ENCODE results near the gene KIF5A. TPM values are rescaled to one million over a fixed set of nuclear protein-coding genes. Genes with fewer than 3 reads are reported as not detected.

KIF5A gene
- total and polyA plus RNA-seq, 4 donors, result 0.05 to 0.34 (median 0.14) TPM

DNA sequence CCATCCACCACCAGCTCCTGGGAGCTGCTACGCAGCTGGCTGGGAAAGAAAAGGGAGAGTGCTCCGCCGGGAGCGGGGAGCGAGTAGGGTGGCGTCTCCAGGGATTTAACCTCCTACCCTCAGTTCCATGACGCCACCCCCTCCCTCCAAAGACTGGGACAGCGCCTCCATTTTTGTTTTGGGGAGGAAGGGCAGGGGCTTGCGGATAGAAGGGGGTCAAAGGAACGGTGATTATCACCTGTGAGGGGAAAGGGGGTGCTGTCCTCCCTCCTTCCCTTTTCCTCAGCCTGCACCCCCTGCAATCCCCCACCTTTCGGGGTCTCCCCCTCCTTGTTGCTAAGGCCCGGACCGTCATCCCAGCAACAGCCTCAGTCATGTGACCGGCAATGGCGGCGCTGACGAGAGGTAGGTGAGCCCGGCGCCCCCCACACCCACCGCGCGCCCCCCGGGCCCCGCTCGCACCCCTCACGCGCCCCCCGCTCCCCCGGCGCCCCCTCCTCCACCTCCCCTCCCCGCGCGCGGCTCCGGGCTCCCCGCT is 54.7 kb downstream of the KIF5A start, which contains the start of gene DTX3:
Gene DTX3 (plus strand): TSS at position 371 of the 538 bp plus-strand sequence. CDS start 1,694 bp downstream, outside the sequence.
- peak within 1 kb of the TSS; percentile 63 to 82 for H3K9ac ChIP-seq (ENCODE audit: insufficient read depth in 1 of 2, low read length in 2 of 2)
- H3K4me3 ChIP-seq, result peak within 1 kb of the TSS; percentile 52
- TF ChIP-seq, protein P1, sequence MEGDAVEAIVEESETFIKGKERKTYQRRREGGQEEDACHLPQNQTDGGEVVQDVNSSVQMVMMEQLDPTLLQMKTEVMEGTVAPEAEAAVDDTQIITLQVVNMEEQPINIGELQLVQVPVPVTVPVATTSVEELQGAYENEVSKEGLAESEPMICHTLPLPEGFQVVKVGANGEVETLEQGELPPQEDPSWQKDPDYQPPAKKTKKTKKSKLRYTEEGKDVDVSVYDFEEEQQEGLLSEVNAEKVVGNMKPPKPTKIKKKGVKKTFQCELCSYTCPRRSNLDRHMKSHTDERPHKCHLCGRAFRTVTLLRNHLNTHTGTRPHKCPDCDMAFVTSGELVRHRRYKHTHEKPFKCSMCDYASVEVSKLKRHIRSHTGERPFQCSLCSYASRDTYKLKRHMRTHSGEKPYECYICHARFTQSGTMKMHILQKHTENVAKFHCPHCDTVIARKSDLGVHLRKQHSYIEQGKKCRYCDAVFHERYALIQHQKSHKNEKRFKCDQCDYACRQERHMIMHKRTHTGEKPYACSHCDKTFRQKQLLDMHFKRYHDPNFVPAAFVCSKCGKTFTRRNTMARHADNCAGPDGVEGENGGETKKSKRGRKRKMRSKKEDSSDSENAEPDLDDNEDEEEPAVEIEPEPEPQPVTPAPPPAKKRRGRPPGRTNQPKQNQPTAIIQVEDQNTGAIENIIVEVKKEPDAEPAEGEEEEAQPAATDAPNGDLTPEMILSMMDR (IDR thresholded peaks at IDR 0.05; ENCODE audit: control extremely low read depth, extremely low read depth), result no peak
- ATAC-seq (ENCODE audit: insufficient read depth, low FRiP score) (peak; percentile 42), DNase-seq (peak; percentile 56 to 63 (median 62))
- WGBS, 2 donors, result 3% methylated on average over 22 to 36 of the region's 36 CpGs
- H3K27me3 ChIP-seq (ENCODE audit: control insufficient read depth in 3 of 3, insufficient read depth in 3 of 3, low read length in 2 of 3), result no peaks in the 10 kb centered on the region
- peaks cover 5 to 30% (median 7%) of the 10 kb centered on the region in 5 donors for H3K4me1 ChIP-seq (ENCODE audit: control insufficient read depth in 5 of 5, insufficient read depth in 5 of 5, low read length in 5 of 5)
- no peaks in the 10 kb centered on the region for H3K9me3 ChIP-seq (ENCODE audit: control insufficient read depth in 4 of 4, insufficient read depth in 3 of 4, low read length in 3 of 4)
- peak within 1 kb of the TSS; percentile 63 to 86 for H3K27ac ChIP-seq (ENCODE audit: low read depth in 1 of 2, low read length in 1 of 2)
- H3K36me3 ChIP-seq (ENCODE audit: control insufficient read depth in 4 of 4, insufficient read depth in 4 of 4, low read length in 4 of 4), result peaks cover 4 to 22% (median 15%) of the 10 kb centered on the region in 4 donors

DNA sequence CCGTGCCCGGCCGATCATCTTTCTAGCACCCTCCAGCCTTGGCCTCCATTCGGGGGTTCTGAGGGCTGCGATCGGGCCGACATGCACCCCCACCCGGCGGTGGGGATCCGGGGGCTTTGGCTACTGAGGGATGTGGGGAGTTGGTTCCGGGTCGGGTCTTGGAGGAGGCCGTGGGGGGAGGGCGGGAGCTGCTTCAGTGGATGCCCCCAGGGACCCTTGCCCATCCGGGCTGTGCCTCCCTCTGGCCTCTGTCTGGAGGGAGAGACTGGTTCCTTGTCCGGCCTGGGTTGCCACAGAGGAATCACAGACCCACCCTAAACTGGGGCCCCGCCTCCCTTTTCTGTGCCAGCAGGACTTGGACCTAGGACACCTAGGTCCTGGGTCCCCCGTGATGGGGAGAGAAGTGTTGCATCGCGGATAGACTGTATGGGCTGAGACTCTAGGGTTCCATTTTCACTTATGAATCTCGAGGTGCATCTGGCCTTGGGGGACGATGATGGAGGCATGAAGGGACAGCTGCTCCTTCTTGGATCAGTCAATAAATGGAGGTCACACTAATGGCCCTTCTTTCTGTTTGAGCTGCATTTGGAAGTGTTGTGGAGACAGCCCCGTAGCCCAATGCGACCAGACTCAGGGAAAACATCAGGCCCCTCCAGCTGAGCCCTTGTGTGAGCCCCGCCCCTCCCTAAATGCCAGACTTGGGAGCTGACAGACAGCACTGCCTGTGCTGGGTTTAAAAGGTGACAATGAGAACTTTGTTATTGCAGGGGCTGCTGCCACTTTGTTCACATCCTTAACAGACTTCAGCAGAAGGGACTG is 55.4 kb downstream of the KIF5A start:
- peak overlapping the region; percentile 63 to 84 for H3K27ac ChIP-seq (ENCODE audit: low read depth in 1 of 2, low read length in 1 of 2)
- peaks cover 4 to 19% (median 11%) of the 10 kb centered on the region in 4 donors for H3K36me3 ChIP-seq (ENCODE audit: control insufficient read depth in 4 of 4, insufficient read depth in 4 of 4, low read length in 4 of 4)
- ATAC-seq (ENCODE audit: insufficient read depth, low FRiP score) (peak; percentile 25), DNase-seq (peak; percentile 41 to 48 (median 46))
- no peaks in the 10 kb centered on the region for H3K27me3 ChIP-seq (ENCODE audit: control insufficient read depth in 3 of 3, insufficient read depth in 3 of 3, low read length in 2 of 3)
- TF ChIP-seq, protein P1 (IDR thresholded peaks at IDR 0.05; ENCODE audit: control extremely low read depth, extremely low read depth), result no peak
- peak overlapping the region; percentile 48 for H3K4me3 ChIP-seq
- 15 to 26% methylated on average over 18 to 25 of the region's 25 CpGs for WGBS, 2 donors
- peak overlapping the region; percentile 63 to 71 for H3K9ac ChIP-seq (ENCODE audit: insufficient read depth in 1 of 2, low read length in 2 of 2)
- no peaks in the 10 kb centered on the region for H3K9me3 ChIP-seq (ENCODE audit: control insufficient read depth in 4 of 4, insufficient read depth in 3 of 4, low read length in 3 of 4)
- H3K4me1 ChIP-seq (ENCODE audit: control insufficient read depth in 5 of 5, insufficient read depth in 5 of 5, low read length in 5 of 5), result peaks cover 5 to 33% (median 7%) of the 10 kb centered on the region in 5 donors

DNA sequence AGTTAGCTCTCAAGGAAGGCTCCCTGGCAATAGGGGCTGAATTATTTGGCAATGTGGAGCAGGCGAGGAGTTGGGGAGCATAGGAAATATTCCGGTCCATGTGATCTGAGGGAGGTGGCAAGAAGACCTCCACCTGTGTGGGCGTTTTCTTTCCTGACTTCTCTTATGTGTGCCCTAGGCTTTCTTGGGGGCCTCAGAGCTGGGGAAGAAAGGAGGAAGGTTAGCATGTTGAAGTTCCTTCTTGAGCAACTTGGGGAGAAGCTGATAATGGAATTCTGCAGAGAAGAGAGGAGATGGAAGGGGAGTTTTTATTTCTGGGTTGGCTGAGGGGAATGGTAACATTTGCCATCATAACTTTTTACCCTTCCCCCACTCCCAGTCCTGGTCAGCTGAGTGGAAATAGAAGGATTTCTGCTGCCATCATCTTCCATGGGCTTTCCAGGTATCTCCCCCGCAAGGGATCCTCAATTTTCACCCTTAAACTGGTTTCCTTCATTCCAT is 56.0 kb downstream of the KIF5A start:
- Histone ChIP-seq H3K27ac (ENCODE audit: low read depth in 1 of 2, low read length in 1 of 2) (no peak overlapping the region), H3K4me3 (no peak overlapping the region)
- ATAC-seq (ENCODE audit: insufficient read depth, low FRiP score), result no peak

More for the DNA sequence above, 56.0 kb downstream of the KIF5A start:
- Histone ChIP-seq H3K4me1 (ENCODE audit: control insufficient read depth in 5 of 5, insufficient read depth in 5 of 5, low read length in 5 of 5) (peaks cover 5 to 36% (median 9%) of the 10 kb centered on the region in 5 donors), H3K9me3 (ENCODE audit: control insufficient read depth in 4 of 4, insufficient read depth in 3 of 4, low read length in 3 of 4) (no peaks in the 10 kb centered on the region), H3K27me3 (ENCODE audit: control insufficient read depth in 3 of 3, insufficient read depth in 3 of 3, low read length in 2 of 3) (no peaks in the 10 kb centered on the region), H3K9ac (ENCODE audit: insufficient read depth in 1 of 2, low read length in 2 of 2) (no peak overlapping the region), H3K36me3 (ENCODE audit: control insufficient read depth in 4 of 4, insufficient read depth in 4 of 4, low read length in 4 of 4) (peaks cover under 1 to 16% (median 10%) of the 10 kb centered on the region in 4 donors)
- 82 to 85% methylated on average over 4 of the region's 4 CpGs for WGBS, 2 donors
- TF ChIP-seq, protein P1 (IDR thresholded peaks at IDR 0.05; ENCODE audit: control extremely low read depth, extremely low read depth), result no peak
- DNase-seq, result no peak

Data from lung (tissue), 12 donors.